Eye (tissue), 1 donor: ENCODE results near the gene NAPEPLD.
A peak's percentile ranks its signal among the peaks of the same experiment; 100 is the strongest.
"Not testable (repeated sequence)": the region's sequence is repeated elsewhere in the genome, so short reads cannot be mapped to it uniquely, and the experiment has no call there.

Source experiments
- DNase-seq: peaks from one replicate; pipeline ENCODE4 v3.0.0-alpha.2; 2015

Gene NAPEPLD

GRCh38 chr7:103148994-103149807, at the start of gene NAPEPLD:
TSS of gene NAPEPLD (minus strand) at chr7:103149099. CDS start at chr7:103128776, 20,323 bp downstream.
- peak; percentile 97 for DNase-seq

GRCh38 chr7:103198079-103198478, 49.2 kb upstream of the NAPEPLD start:
- DNase-seq: not testable (repeated sequence)

- DNase-seq: peak; percentile 5
Measured at GRCh38 chr7:103195364-103195763, 46.5 kb upstream of the NAPEPLD start.

- DNase-seq: not testable (repeated sequence)
Measured at GRCh38 chr7:103172415-103173146, 23.7 kb upstream of the NAPEPLD start.

GRCh38 chr7:103171695-103172414, 23.0 kb upstream of the NAPEPLD start:
- not testable (repeated sequence) for DNase-seq

GRCh38 chr7:103166921-103167544, 18.1 kb upstream of the NAPEPLD start:
- not testable (repeated sequence) for DNase-seq

- not testable (repeated sequence) for DNase-seq
Measured at GRCh38 chr7:103163087-103163825, 14.4 kb upstream of the NAPEPLD start.

GRCh38 chr7:103162641-103163040, 13.7 kb upstream of the NAPEPLD start:
- DNase-seq: not testable (repeated sequence)

- not testable (repeated sequence) for DNase-seq
Measured at GRCh38 chr7:103161998-103162616, 13.2 kb upstream of the NAPEPLD start.

GRCh38 chr7:103159072-103159471, 10.2 kb upstream of the NAPEPLD start:
- DNase-seq: peak; percentile 29

GRCh38 chr7:103155331-103156024, 6.6 kb upstream of the NAPEPLD start:
- DNase-seq: not testable (repeated sequence)

- no peak for DNase-seq
Measured at GRCh38 chr7:103154042-103154441, 5.1 kb upstream of the NAPEPLD start.

- not testable (repeated sequence) for DNase-seq
Measured at GRCh38 chr7:103152744-103153617, 4.1 kb upstream of the NAPEPLD start.

GRCh38 chr7:103151993-103152676, 3.2 kb upstream of the NAPEPLD start:
- DNase-seq: not testable (repeated sequence)

GRCh38 chr7:103150192-103150591, 1.3 kb upstream of the NAPEPLD start:
- DNase-seq: no peak

GRCh38 chr7:103149808-103150180, 895 bp upstream of the NAPEPLD start:
- no peak for DNase-seq

GRCh38 chr7:103148131-103148993, 537 bp downstream of the NAPEPLD start:
- peak; percentile 44 for DNase-seq

- not testable (repeated sequence) for DNase-seq
Measured at GRCh38 chr7:103144754-103145153, 4.1 kb downstream of the NAPEPLD start.
